Measurements from ENCODE around the gene PTPRU. TPM values are rescaled to one million over a fixed set of nuclear protein-coding genes. Genes with fewer than 3 reads are reported as not detected.
A peak's percentile ranks its signal among the peaks of the same experiment; 100 is the strongest.
"Not testable (repeated sequence)": the region's sequence is repeated elsewhere in the genome, so short reads cannot be mapped to it uniquely, and the experiment has no call there.

The PTPRU gene
- total RNA-seq, 1 donor from 2014 or later = 27.1 TPM

DNA sequence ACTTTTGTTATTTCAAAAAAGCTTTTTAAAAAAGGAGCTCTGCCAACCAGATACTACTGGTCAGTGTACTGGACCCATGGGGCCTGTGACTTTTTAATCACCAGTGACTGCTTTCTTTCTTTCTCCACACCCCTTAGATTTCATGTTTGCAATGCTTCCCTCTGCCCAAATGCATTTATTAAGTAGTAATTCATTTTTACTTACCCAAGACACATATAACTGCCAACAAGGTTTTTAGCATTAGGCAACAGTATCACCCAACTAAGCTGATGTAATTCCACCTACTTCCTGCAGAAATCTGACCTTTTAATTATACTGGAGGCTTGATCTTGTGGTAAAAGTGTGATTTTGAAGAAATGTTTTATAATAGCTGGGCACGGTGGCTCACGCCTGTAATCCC is 18.1 kb upstream of the PTPRU start:
- Histone ChIP-seq H3K9me3 (ENCODE audit: control insufficient read depth in 3 of 3, low read length in 3 of 3) (no peaks in the 10 kb centered on the region), H3K9ac (ENCODE audit: low read depth in 1 of 3, low read length in 3 of 3) (no peak overlapping the region), H3K4me1 (ENCODE audit: control insufficient read depth in 3 of 3, insufficient read depth in 3 of 3, low read length in 3 of 3) (no peaks in the 10 kb centered on the region), H3K4me3 (ENCODE audit: low read length in 3 of 3) (no peak overlapping the region), H3K27me3 (ENCODE audit: control insufficient read depth in 3 of 3, insufficient read depth in 3 of 3, low read length in 3 of 3) (no peaks in the 10 kb centered on the region), H3K36me3 (ENCODE audit: control insufficient read depth in 3 of 3, insufficient read depth in 3 of 3, low read length in 3 of 3) (peaks cover 19 to 40% (median 39%) of the 10 kb centered on the region in 3 donors), H3K27ac (ENCODE audit: low read depth, low read length) (no peak overlapping the region)

- no peak overlapping the region for H3K27ac ChIP-seq (ENCODE audit: low read depth, low read length)
Measured at GRCh38 chr1:29221296-29221695, 15.0 kb upstream of the PTPRU start.

DNA sequence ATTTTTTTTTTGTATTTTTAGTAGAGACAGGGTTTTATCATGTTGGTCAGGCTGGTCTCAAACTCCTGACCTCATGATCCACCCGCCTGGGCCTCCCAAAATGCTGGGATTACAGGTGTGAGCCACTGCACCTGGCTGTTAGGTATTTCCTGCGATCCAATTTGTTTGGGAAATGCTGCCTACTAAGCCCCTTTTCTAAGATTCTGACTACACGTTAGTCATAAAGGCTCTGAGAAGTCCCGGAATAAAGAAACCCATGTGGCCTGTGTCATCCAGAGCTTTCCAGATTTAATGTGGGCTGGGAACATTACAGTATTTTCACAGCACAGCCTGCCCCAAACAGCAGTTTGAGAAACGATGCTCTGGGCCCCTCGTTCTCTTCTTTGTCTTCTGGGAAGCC is 14.1 kb upstream of the PTPRU start:
- H3K9me3 ChIP-seq (ENCODE audit: control insufficient read depth in 3 of 3, low read length in 3 of 3); H3K4me1 ChIP-seq (ENCODE audit: control insufficient read depth in 3 of 3, insufficient read depth in 3 of 3, low read length in 3 of 3); H3K27ac ChIP-seq (ENCODE audit: low read depth, low read length); H3K27me3 ChIP-seq (ENCODE audit: control insufficient read depth in 3 of 3, insufficient read depth in 3 of 3, low read length in 3 of 3); H3K4me3 ChIP-seq (ENCODE audit: low read length in 3 of 3); H3K9ac ChIP-seq (ENCODE audit: low read depth in 1 of 3, low read length in 3 of 3): not testable (repeated sequence)
- peaks cover 6 to 28% (median 27%) of the 10 kb centered on the region in 3 donors for H3K36me3 ChIP-seq (ENCODE audit: control insufficient read depth in 3 of 3, insufficient read depth in 3 of 3, low read length in 3 of 3)

More at GRCh38 chr1:29221296-29221695, 15.0 kb upstream of the PTPRU start:
- Histone ChIP-seq H3K9me3 (ENCODE audit: control insufficient read depth in 3 of 3, low read length in 3 of 3) (no peaks in the 10 kb centered on the region), H3K4me3 (ENCODE audit: low read length in 3 of 3) (no peak overlapping the region), H3K9ac (ENCODE audit: low read depth in 1 of 3, low read length in 3 of 3) (no peak overlapping the region), H3K36me3 (ENCODE audit: control insufficient read depth in 3 of 3, insufficient read depth in 3 of 3, low read length in 3 of 3) (peaks cover 7 to 30% (median 30%) of the 10 kb centered on the region in 3 donors), H3K27me3 (ENCODE audit: control insufficient read depth in 3 of 3, insufficient read depth in 3 of 3, low read length in 3 of 3) (no peaks in the 10 kb centered on the region), H3K4me1 (ENCODE audit: control insufficient read depth in 3 of 3, insufficient read depth in 3 of 3, low read length in 3 of 3) (no peaks in the 10 kb centered on the region)

- Histone ChIP-seq H3K4me1 (ENCODE audit: control insufficient read depth in 3 of 3, insufficient read depth in 3 of 3, low read length in 3 of 3) (peaks cover 0 to 2% (median 0%) of the 10 kb centered on the region in 3 donors), H3K4me3 (ENCODE audit: low read length in 3 of 3) (no peak overlapping the region), H3K9me3 (ENCODE audit: control insufficient read depth in 3 of 3, low read length in 3 of 3) (no peaks in the 10 kb centered on the region), H3K27me3 (ENCODE audit: control insufficient read depth in 3 of 3, insufficient read depth in 3 of 3, low read length in 3 of 3) (no peaks in the 10 kb centered on the region), H3K9ac (ENCODE audit: low read depth in 1 of 3, low read length in 3 of 3) (no peak overlapping the region), H3K27ac (ENCODE audit: low read depth, low read length) (no peak overlapping the region), H3K36me3 (ENCODE audit: control insufficient read depth in 3 of 3, insufficient read depth in 3 of 3, low read length in 3 of 3) (peaks cover 6 to 28% (median 27%) of the 10 kb centered on the region in 3 donors)
Measured at GRCh38 chr1:29222686-29223085, 13.6 kb upstream of the PTPRU start.

DNA sequence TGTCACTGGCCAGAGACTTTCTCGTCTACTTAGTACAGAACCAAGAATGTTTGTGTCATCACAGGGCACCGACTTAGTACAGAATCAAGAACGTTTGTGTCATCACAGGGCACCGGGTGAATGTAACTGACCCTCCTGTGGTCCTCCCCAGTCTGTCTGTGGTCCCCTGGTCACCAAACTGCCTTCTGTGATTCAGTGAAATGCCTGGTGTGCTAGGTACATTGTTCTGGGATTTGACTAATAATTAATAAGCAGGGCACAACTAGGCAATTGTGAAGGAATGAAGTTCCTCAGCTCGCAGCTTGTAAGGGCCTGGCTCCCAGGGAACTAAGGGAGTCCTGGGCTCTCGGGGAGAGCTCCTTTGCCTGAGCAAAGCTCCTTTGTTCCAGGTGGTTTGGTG is 12.8 kb upstream of the PTPRU start:
- H3K4me1 ChIP-seq (ENCODE audit: control insufficient read depth in 3 of 3, insufficient read depth in 3 of 3, low read length in 3 of 3) = peaks cover 0 to 3% (median 0%) of the 10 kb centered on the region in 3 donors
- H3K27ac ChIP-seq (ENCODE audit: low read depth, low read length) = no peak overlapping the region
- H3K4me3 ChIP-seq (ENCODE audit: low read length in 3 of 3) = no peak overlapping the region
- H3K9ac ChIP-seq (ENCODE audit: low read depth in 1 of 3, low read length in 3 of 3) = no peak overlapping the region
- H3K9me3 ChIP-seq (ENCODE audit: control insufficient read depth in 3 of 3, low read length in 3 of 3) = no peaks in the 10 kb centered on the region
- H3K36me3 ChIP-seq (ENCODE audit: control insufficient read depth in 3 of 3, insufficient read depth in 3 of 3, low read length in 3 of 3) = peaks cover 6 to 28% (median 27%) of the 10 kb centered on the region in 3 donors
- no peaks in the 10 kb centered on the region for H3K27me3 ChIP-seq (ENCODE audit: control insufficient read depth in 3 of 3, insufficient read depth in 3 of 3, low read length in 3 of 3)

- H3K36me3 ChIP-seq (ENCODE audit: control insufficient read depth in 3 of 3, insufficient read depth in 3 of 3, low read length in 3 of 3) = peaks cover 6 to 26% (median 23%) of the 10 kb centered on the region in 3 donors
Measured at GRCh38 chr1:29224356-29224837, 11.9 kb upstream of the PTPRU start.

GRCh38 chr1:29225361-29225760 is 11.0 kb upstream of the PTPRU start:
- H3K9me3 ChIP-seq (ENCODE audit: control insufficient read depth in 3 of 3, low read length in 3 of 3) = no peaks in the 10 kb centered on the region
- peaks cover 7 to 13% (median 9%) of the 10 kb centered on the region in 3 donors for H3K4me1 ChIP-seq (ENCODE audit: control insufficient read depth in 3 of 3, insufficient read depth in 3 of 3, low read length in 3 of 3)
- no peak overlapping the region for H3K27ac ChIP-seq (ENCODE audit: low read depth, low read length)
- peaks cover 6 to 19% (median 18%) of the 10 kb centered on the region in 3 donors for H3K36me3 ChIP-seq (ENCODE audit: control insufficient read depth in 3 of 3, insufficient read depth in 3 of 3, low read length in 3 of 3)
- no peak overlapping the region for H3K9ac ChIP-seq (ENCODE audit: low read depth in 1 of 3, low read length in 3 of 3)
- no peaks in the 10 kb centered on the region for H3K27me3 ChIP-seq (ENCODE audit: control insufficient read depth in 3 of 3, insufficient read depth in 3 of 3, low read length in 3 of 3)
- H3K4me3 ChIP-seq (ENCODE audit: low read length in 3 of 3) = no peak overlapping the region

More at GRCh38 chr1:29224356-29224837, 11.9 kb upstream of the PTPRU start:
- Histone ChIP-seq H3K9me3 (ENCODE audit: control insufficient read depth in 3 of 3, low read length in 3 of 3) (no peaks in the 10 kb centered on the region), H3K4me3 (ENCODE audit: low read length in 3 of 3) (no peak overlapping the region), H3K27me3 (ENCODE audit: control insufficient read depth in 3 of 3, insufficient read depth in 3 of 3, low read length in 3 of 3) (no peaks in the 10 kb centered on the region), H3K9ac (ENCODE audit: low read depth in 1 of 3, low read length in 3 of 3) (no peak overlapping the region), H3K27ac (ENCODE audit: low read depth, low read length) (no peak overlapping the region), H3K4me1 (ENCODE audit: control insufficient read depth in 3 of 3, insufficient read depth in 3 of 3, low read length in 3 of 3) (peaks cover 0 to 4% (median 0%) of the 10 kb centered on the region in 3 donors)

- H3K27me3 ChIP-seq (ENCODE audit: control insufficient read depth in 3 of 3, insufficient read depth in 3 of 3, low read length in 3 of 3) = no peaks in the 10 kb centered on the region
Measured at GRCh38 chr1:29227511-29227910, 8.8 kb upstream of the PTPRU start.

DNA sequence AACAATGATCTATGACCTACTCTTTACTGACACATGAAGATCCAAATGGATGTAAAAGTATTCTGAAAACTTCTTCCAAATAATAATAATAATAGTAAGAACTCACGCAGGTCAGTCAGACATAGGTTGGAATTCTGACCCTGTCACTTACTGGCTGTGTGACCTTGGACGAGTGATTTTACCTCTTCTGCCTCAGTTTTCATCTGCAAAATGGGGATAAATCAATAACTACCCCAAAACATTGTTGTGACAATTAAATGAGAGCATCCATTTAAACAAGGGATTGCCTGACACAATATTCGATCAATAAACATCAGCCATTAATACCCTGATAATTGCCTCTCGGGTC is 6.1 kb upstream of the PTPRU start:
- Histone ChIP-seq H3K36me3 (ENCODE audit: control insufficient read depth in 3 of 3, insufficient read depth in 3 of 3, low read length in 3 of 3) (peaks cover 0 to 4% (median 2%) of the 10 kb centered on the region in 3 donors), H3K4me3 (ENCODE audit: low read length in 3 of 3) (peak overlapping the region; percentile 71 to 90 (median 86)), H3K27me3 (ENCODE audit: control insufficient read depth in 3 of 3, insufficient read depth in 3 of 3, low read length in 3 of 3) (no peaks in the 10 kb centered on the region), H3K9me3 (ENCODE audit: control insufficient read depth in 3 of 3, low read length in 3 of 3) (no peaks in the 10 kb centered on the region), H3K4me1 (ENCODE audit: control insufficient read depth in 3 of 3, insufficient read depth in 3 of 3, low read length in 3 of 3) (peaks cover 9 to 24% (median 13%) of the 10 kb centered on the region in 3 donors), H3K9ac (ENCODE audit: low read depth in 1 of 3, low read length in 3 of 3) (peak overlapping the region; percentile 84 to 89 (median 86)), H3K27ac (ENCODE audit: low read depth, low read length) (peak overlapping the region; percentile 73)

More at GRCh38 chr1:29227511-29227910, 8.8 kb upstream of the PTPRU start:
- Histone ChIP-seq H3K4me1 (ENCODE audit: control insufficient read depth in 3 of 3, insufficient read depth in 3 of 3, low read length in 3 of 3) (peaks cover 9 to 24% (median 13%) of the 10 kb centered on the region in 3 donors), H3K9ac (ENCODE audit: low read depth in 1 of 3, low read length in 3 of 3) (no peak overlapping the region), H3K36me3 (ENCODE audit: control insufficient read depth in 3 of 3, insufficient read depth in 3 of 3, low read length in 3 of 3) (peaks cover 6 to 14% (median 13%) of the 10 kb centered on the region in 3 donors), H3K4me3 (ENCODE audit: low read length in 3 of 3) (no peak overlapping the region), H3K27ac (ENCODE audit: low read depth, low read length) (no peak overlapping the region), H3K9me3 (ENCODE audit: control insufficient read depth in 3 of 3, low read length in 3 of 3) (no peaks in the 10 kb centered on the region)

DNA sequence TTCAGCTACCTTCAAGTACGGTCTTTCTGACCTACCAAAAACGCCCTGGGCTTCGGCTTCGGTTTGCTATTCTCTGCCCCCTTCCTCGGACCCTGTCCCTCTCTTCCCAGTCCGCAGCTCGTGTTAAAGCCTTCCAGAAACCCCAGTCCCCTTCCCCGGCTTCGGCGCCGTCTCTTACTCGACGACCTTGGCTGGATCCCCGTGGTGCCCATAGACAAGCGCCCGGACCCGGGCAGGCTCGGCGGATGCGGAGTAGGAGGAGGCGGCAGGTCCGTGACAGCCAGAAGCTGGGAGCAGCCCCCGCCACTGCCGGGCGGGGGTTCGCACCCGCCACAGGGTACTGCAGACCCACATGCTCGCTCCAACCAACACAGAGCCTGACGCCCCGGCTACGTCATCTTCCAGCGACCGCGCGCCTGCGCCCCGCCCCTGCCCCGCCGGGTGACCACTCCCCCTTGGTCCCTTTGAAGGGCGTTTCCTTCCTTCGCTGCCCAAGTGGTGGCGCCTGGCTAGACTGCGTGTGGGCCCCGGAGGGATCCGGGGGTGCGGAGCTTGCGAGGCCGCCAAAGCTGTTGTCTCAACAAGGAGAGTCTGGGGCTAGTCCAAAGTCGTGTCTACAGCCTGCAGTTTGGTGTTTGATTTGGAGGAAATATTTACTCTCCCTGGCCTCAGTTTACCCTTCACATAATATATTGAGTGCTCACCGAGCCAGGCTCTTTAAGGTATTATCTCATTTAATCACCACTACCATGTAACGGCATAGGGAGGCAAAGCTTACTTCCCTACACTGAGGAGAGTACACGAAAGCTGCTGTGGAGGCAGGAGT is 5.6 kb upstream of the PTPRU start, which contains the start of gene MECR:
Gene MECR, minus strand, starts transcription at position 382 of the 826 bp plus-strand sequence. Its CDS starts 28 bp downstream, at position 354.
- no peaks in the 10 kb centered on the region for H3K27me3 ChIP-seq (ENCODE audit: control insufficient read depth in 3 of 3, insufficient read depth in 3 of 3, low read length in 3 of 3)
- peak within 1 kb of the TSS; percentile 84 to 89 (median 86) for H3K9ac ChIP-seq (ENCODE audit: low read depth in 1 of 3, low read length in 3 of 3)
- peak within 1 kb of the TSS; percentile 71 to 90 (median 86) for H3K4me3 ChIP-seq (ENCODE audit: low read length in 3 of 3)
- H3K27ac ChIP-seq (ENCODE audit: low read depth, low read length) = peak within 1 kb of the TSS; percentile 73
- no peaks in the 10 kb centered on the region for H3K9me3 ChIP-seq (ENCODE audit: control insufficient read depth in 3 of 3, low read length in 3 of 3)
- H3K4me1 ChIP-seq (ENCODE audit: control insufficient read depth in 3 of 3, insufficient read depth in 3 of 3, low read length in 3 of 3) = peaks cover 9 to 24% (median 13%) of the 10 kb centered on the region in 3 donors
- no peaks in the 10 kb centered on the region for H3K36me3 ChIP-seq (ENCODE audit: control insufficient read depth in 3 of 3, insufficient read depth in 3 of 3, low read length in 3 of 3)
